GM12874 (cell line): ENCODE data around the gene LNX2.

ENCODE experiments used
- TF ChIP-seq, protein P1 (sequence below): IDR thresholded peaks from 2 replicates; pipeline ENCODE4 v1.5.1; 2011; ENCODE audit warnings: low read depth, mild to moderate bottlenecking, control low read depth, low read length, moderate library complexity; ENCODE audit not compliant: insufficient read depth

The LNX2 gene

GRCh38 chr13:27534981-27535380 is 85.3 kb downstream of the LNX2 start:
- TF ChIP-seq, protein P1, sequence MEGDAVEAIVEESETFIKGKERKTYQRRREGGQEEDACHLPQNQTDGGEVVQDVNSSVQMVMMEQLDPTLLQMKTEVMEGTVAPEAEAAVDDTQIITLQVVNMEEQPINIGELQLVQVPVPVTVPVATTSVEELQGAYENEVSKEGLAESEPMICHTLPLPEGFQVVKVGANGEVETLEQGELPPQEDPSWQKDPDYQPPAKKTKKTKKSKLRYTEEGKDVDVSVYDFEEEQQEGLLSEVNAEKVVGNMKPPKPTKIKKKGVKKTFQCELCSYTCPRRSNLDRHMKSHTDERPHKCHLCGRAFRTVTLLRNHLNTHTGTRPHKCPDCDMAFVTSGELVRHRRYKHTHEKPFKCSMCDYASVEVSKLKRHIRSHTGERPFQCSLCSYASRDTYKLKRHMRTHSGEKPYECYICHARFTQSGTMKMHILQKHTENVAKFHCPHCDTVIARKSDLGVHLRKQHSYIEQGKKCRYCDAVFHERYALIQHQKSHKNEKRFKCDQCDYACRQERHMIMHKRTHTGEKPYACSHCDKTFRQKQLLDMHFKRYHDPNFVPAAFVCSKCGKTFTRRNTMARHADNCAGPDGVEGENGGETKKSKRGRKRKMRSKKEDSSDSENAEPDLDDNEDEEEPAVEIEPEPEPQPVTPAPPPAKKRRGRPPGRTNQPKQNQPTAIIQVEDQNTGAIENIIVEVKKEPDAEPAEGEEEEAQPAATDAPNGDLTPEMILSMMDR = no peak

DNA sequence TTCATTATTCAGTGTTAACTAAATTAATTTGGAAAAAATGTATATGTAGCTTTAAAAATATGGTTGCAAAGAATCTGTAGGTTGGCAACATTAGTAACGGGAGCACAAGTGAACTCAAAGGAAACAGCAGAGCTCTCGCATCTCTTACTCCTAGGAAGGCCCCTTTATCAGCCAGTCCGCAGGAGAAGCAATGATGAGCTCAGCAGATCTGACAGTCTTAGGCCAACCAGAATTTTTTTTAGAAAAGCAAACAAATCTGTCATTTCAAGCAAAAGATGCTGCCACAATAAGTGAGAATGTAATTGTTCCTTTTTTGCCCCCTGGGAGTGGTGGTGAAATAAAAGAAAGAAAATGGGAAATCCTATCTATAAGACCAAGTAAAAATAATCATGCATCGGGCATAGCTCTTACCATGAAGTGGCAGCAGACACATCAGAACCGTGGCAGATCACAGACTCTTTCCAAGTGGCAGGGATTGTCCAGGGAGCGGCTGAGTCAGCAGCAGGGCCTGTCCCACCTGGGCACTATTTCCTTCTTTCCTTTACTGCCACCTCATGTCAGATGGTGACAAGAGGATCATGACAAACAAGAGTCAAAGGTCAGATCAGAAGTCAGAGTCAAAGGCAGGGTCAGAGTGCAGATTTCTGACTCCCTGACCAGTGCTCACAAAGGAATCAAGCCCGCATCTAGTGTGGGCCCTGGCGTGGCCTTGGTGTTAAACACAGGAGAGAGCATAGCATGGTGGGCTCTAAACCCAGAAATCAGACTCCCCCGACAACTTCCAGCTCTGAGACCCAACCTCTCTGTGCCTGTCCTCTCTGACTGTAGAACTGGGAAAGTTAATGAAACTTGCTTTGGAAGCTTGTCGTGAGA is 86.0 kb downstream of the LNX2 start:
- TF ChIP-seq, protein P1 = no peak

- TF ChIP-seq, protein P1 = peak; percentile 92
These were observed 87.1 kb downstream of the LNX2 start for GRCh38 chr13:27533155-27533643.

GRCh38 chr13:27528908-27529307 is 91.4 kb downstream of the LNX2 start:
- TF ChIP-seq, protein P1 = no peak

- TF ChIP-seq, protein P1 = no peak
These were observed 93.8 kb downstream of the LNX2 start for GRCh38 chr13:27526516-27526915.

DNA sequence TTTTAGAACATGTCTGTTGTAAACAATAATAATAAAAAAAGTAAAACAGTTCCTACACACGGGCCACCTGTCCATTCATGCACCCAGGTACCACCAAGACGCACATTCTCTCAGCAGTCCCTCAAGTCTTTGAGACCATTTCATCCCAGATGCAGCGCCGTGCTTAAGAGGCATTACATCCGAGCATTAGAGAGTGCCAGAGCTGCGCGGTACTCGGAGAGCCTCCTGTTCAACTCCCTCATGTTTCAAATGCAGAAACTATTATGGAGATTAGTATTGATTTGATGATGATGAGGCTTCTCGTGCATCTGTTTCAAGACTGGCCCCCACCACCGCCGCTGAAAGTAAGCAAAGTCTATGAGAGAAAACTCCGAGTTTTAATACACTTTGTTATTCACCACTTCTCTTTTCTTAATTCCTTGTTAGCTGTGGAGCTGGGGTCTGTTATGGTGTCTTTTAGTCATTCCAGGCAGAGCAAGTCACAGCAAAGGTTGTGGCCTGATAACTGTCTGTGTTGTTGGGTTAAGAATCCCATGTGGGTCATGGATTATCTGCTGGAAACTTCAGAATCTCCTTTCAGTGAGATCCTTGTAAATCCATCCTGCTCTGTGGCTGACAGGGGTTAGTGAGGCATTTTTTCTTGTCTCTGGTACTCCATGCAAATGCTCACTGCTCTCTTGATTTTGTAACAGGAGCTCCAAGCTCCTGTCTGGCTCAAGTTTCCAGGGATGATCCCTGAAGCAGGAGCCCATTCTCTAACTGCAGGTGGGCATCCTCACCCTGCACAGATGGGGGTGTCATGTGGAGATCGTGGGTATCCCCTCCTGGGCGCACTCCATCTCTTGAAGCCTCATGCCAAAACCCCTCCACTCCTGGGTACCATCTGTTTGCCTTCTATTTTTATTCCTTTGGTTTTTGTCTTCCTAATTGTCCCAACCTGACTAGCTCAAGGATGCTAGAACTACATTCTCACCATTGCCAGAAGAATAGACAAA is 95.1 kb downstream of the LNX2 start:
- TF ChIP-seq, protein P1 = no peak
